B cell (primary cell): Measurements from ENCODE around the gene ANKRD33B. TPM values are rescaled to one million over a fixed set of nuclear protein-coding genes. Genes with fewer than 3 reads are reported as not detected.

ENCODE experiments used
- ATAC-seq: fragments of 200-7000 bp; cut with Tn5 transposase; one replicate; pipeline ENCODE4 v1.10.0; 2021; ENCODE audit warnings: low read depth, mild to moderate bottlenecking, moderate number of reproducible peaks, moderate library complexity
- CTCF ChIA-PET: fragments of 350-600 bp; sonication (Branson Sonifier 250); formaldehyde crosslinking; loops from one replicate; lab custom pipeline; 2021; ENCODE audit warnings: antibody characterized with exemption, inconsistent platforms; lab: Charles Lee
- POLR2A ChIA-PET: fragments of 350-600 bp; sonication (Branson Sonifier 250); formaldehyde crosslinking; loops from one replicate; lab custom pipeline; 2021; ENCODE audit warnings: antibody characterized with exemption; lab: Charles Lee
- DNase-seq: peaks from one replicate; pipeline ENCODE4 v3.0.0; 2013
- H2AFZ ChIP-seq: 2 replicates; pipeline ENCODE4 v1.6.1; 2012; ENCODE audit warnings: mild to moderate bottlenecking, low read depth, low read length; ENCODE audit not compliant: insufficient read depth, poor library complexity, severe bottlenecking
- H3K27ac ChIP-seq, 2 donors: 1 replicate in 1 of 2; 2 replicates in 1 of 2; pipeline ENCODE4 v1.5.1; 2012 to 2013; ENCODE audit warnings: low read length in 2 of 2, mild to moderate bottlenecking in 2 of 2, moderate library complexity in 1 of 2
- H3K27me3 ChIP-seq, 4 experiments: fragments of 200-600 bp in 1 of 4; sonication (generic) in 1 of 4; replicated peaks in 1 of 4; 1 replicate in 2 of 4; 2 replicates in 2 of 4; pipeline versions ENCODE4 v1.6.1 to v1.7.0; 2013 to 2016; ENCODE audit warnings: low read length in 3 of 4, mild to moderate bottlenecking in 2 of 4, mixed read lengths in 1 of 4, moderate library complexity in 1 of 4; ENCODE audit not compliant: insufficient read depth in 4 of 4, control insufficient read depth in 3 of 4; ENCODE audit errors: control extremely low read depth in 1 of 4
- H3K36me3 ChIP-seq, 2 experiments: replicated peaks in 1 of 2; 1 replicate in 1 of 2; 2 replicates in 1 of 2; pipeline versions ENCODE4 v1.6.1 to v1.7.1; 2013; ENCODE audit warnings: low read length in 1 of 2; ENCODE audit not compliant: insufficient read depth in 2 of 2, control insufficient read depth in 1 of 2; ENCODE audit errors: control extremely low read depth in 1 of 2, extremely low read depth in 1 of 2
- H3K4me1 ChIP-seq, 2 donors: fragments of 200-600 bp in 1 of 2; sonication (generic) in 1 of 2; 1 replicate in 1 of 2; 2 replicates in 1 of 2; pipeline versions ENCODE4 v1.5.1 to v1.6.1; 2013 to 2017; ENCODE audit warnings: low read length in 2 of 2; ENCODE audit not compliant: control insufficient read depth in 2 of 2, insufficient read depth in 2 of 2
- H3K4me2 ChIP-seq: replicated peaks from 2 replicates; pipeline ENCODE3; 2012; ENCODE audit warnings: mild to moderate bottlenecking, low read depth, low read length; ENCODE audit not compliant: poor library complexity, severe bottlenecking
- H3K4me3 ChIP-seq, 5 experiments: fragments of 200-600 bp in 1 of 5; sonication (generic) in 1 of 5; 1 replicate in 3 of 5; 2 replicates in 2 of 5; pipeline versions ENCODE4 v1.5.1 to v1.7.0; 2011 to 2016; ENCODE audit warnings: low read length in 4 of 5, mild to moderate bottlenecking in 4 of 5, low read depth in 2 of 5, control low read depth in 1 of 5, moderate library complexity in 1 of 5; ENCODE audit not compliant: insufficient read depth in 1 of 5; ENCODE audit errors: control extremely low read depth in 1 of 5, extremely low read depth in 1 of 5
- H3K79me2 ChIP-seq: fragments of 200-600 bp; sonication (generic); one replicate; pipeline ENCODE4 v1.6.0; 2016; ENCODE audit warnings: low read length; ENCODE audit not compliant: control insufficient read depth, insufficient read depth
- H3K9ac ChIP-seq: fragments of 200-600 bp; sonication (generic); 2 replicates; pipeline ENCODE4 v1.6.1; 2017; ENCODE audit warnings: mild to moderate bottlenecking, low read length, moderate library complexity
- H3K9me3 ChIP-seq, 3 donors: one replicate each; pipeline versions ENCODE4 v1.6.1 to v1.7.1; 2013; ENCODE audit warnings: low read length in 2 of 3; ENCODE audit not compliant: control insufficient read depth in 2 of 3, insufficient read depth in 1 of 3; ENCODE audit errors: control extremely low read depth in 1 of 3
- H4K20me1 ChIP-seq: 2 replicates; pipeline ENCODE4 v1.6.0; 2012; ENCODE audit warnings: mild to moderate bottlenecking, low read length; ENCODE audit not compliant: insufficient read depth, control insufficient read depth, poor library complexity, severe bottlenecking
- H3K27ac Mint-ChIP-seq: one replicate; pipeline ENCODE4 v1.8.0; 2021; ENCODE audit warnings: mixed read lengths
- H3K27me3 Mint-ChIP-seq: one replicate; pipeline ENCODE4 v1.8.0; 2021; ENCODE audit warnings: mixed read lengths
- H3K4me1 Mint-ChIP-seq: one replicate; pipeline ENCODE4 v1.8.0; 2021; ENCODE audit warnings: mixed read lengths
- H3K4me3 Mint-ChIP-seq: one replicate; pipeline ENCODE4 v1.8.0; 2021; ENCODE audit warnings: mixed read lengths
- H3K9me3 Mint-ChIP-seq: one replicate; pipeline ENCODE4 v1.8.0; 2022; ENCODE audit warnings: mixed read lengths; ENCODE audit not compliant: insufficient read depth
- EZH2 ChIP-seq: IDR thresholded peaks from 2 replicates; pipeline ENCODE4 v1.6.1; 2012; ENCODE audit warnings: borderline replicate concordance, low read depth, mild to moderate bottlenecking, moderate library complexity, low read length; ENCODE audit not compliant: insufficient read depth, poor library complexity, severe bottlenecking
- WGBS: methylation state at CpG from one replicate; pipeline ENCODE4 v1.1.5; 2013; ENCODE audit warnings: missing lambda C conversion rate; ENCODE audit not compliant: insufficient coverage; 5-methylcytosine and 5-hydroxymethylcytosine counted together
- intact Hi-C: fragments of 100-400 bp; cut with micrococcal nuclease; formaldehyde crosslinking; loops from one replicate; pipeline ENCODE4 v1.10.0; 2022
- polyA plus RNA-seq: library from polyadenylated mRNA; depleted of rRNA; stranded (reverse); fragments of >200 nt; gene quantifications from 2 replicates; pipeline ENCODE4 v1.2.3, GENCODE V29; 2012
- total RNA-seq, 2 donors: library from RNA; stranded (reverse); fragments of 120-200 nt in 1 of 2; gene quantifications; 1 replicate in 1 of 2; 2 replicates in 1 of 2; pipeline versions ENCODE4 v1.2.3 to v1.2.4, GENCODE V29; 2013 to 2022
- TF ChIP-seq, protein P1 (sequence below): fragments of 200-600 bp; IDR thresholded peaks from one replicate; pipeline ENCODE4 v1.8.0; 2022; ENCODE audit warnings: antibody characterized with exemption, mild to moderate bottlenecking

Gene ANKRD33B
- total and polyA plus RNA-seq, 2 donors (not counting 1 experiment from before 2014, with no cell fraction given) = 2.9 to 23.4 TPM

DNA sequence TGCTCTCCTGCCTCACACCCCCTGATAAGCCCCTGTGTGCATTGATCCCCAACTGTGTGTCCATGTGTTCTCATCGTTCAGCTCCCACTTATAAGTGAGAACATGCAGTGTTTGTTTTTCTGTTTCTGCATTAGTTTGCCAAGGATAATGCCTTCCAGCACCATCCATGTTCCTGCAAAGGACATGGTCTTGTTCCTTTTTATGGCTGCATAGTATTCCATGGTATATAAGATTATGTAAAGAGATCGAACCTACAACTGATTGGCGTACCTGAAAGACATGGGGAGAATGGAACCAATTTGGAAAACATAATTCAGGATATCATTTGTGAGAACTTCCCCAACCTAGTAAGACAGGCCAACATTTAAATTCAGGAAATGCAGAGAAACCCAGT, 32.4 kb downstream of the ANKRD33B start:
- Mint-ChIP-seq H3K4me3 (no peak overlapping the region), H3K4me1 (peaks cover 65% of the 10 kb centered on the region), H3K27me3 (no peaks in the 10 kb centered on the region), H3K27ac (no peak overlapping the region), H3K9me3 (no peaks in the 10 kb centered on the region)
- intact Hi-C loops = no loop called here
- ATAC-seq = no peak
- Histone ChIP-seq H2AFZ (no peak overlapping the region), H3K27ac (no peak overlapping the region), H3K27me3 (no peaks in the 10 kb centered on the region), H3K4me3 (no peak overlapping the region), H4K20me1 (peaks cover 24% of the 10 kb centered on the region), H3K9ac (no peak overlapping the region), H3K9me3 (peaks cover 0 to 2% (median 2%) of the 10 kb centered on the region in 3 donors), H3K36me3 (no peaks in the 10 kb centered on the region), H3K4me2 (no peak overlapping the region), H3K4me1 (peaks cover 17 to 22% of the 10 kb centered on the region in 2 donors), H3K79me2 (peaks cover 91% of the 10 kb centered on the region)
- DNase-seq = no peak
- TF ChIP-seq, protein P1, sequence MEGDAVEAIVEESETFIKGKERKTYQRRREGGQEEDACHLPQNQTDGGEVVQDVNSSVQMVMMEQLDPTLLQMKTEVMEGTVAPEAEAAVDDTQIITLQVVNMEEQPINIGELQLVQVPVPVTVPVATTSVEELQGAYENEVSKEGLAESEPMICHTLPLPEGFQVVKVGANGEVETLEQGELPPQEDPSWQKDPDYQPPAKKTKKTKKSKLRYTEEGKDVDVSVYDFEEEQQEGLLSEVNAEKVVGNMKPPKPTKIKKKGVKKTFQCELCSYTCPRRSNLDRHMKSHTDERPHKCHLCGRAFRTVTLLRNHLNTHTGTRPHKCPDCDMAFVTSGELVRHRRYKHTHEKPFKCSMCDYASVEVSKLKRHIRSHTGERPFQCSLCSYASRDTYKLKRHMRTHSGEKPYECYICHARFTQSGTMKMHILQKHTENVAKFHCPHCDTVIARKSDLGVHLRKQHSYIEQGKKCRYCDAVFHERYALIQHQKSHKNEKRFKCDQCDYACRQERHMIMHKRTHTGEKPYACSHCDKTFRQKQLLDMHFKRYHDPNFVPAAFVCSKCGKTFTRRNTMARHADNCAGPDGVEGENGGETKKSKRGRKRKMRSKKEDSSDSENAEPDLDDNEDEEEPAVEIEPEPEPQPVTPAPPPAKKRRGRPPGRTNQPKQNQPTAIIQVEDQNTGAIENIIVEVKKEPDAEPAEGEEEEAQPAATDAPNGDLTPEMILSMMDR = no peak
- TF ChIP-seq EZH2 = no peak
- WGBS = 20% methylated on average over 1 of the region's 3 CpGs
- ChIA-PET POLR2A (no interaction called here), CTCF (no interaction called here)

DNA sequence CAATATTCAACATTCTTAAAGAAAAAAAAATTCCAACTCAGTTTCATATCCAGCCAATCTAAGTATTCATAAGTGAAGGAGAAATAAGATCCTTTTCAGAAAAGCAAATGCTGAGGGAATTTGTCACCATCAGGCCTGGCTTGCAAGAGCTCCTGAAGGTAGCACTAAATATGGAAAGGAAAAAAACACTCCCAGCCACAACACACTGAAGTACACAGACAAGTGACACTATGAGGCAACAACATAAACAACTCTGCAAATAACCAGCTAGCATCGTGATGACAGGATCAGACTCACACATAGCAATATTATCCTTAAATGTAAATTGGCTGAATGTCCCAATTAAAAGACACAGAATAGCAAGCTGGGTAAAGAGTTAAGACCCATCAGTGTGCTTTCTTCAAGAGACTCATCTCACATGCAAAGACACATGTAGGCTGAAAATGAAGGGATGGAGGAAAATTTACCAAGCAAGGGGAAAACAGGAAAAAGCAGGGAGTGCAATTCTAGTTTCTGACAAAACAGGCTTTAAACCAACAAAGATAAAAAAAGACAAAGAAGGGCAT, 33.1 kb downstream of the ANKRD33B start:
- Histone ChIP-seq H3K36me3 (no peaks in the 10 kb centered on the region), H3K79me2 (peaks cover 96% of the 10 kb centered on the region), H3K4me1 (peaks cover 22 to 24% of the 10 kb centered on the region in 2 donors), H2AFZ (no peak overlapping the region), H3K4me3 (no peak overlapping the region), H3K9me3 (peaks cover 0 to 4% (median 2%) of the 10 kb centered on the region in 3 donors), H3K4me2 (no peak overlapping the region), H4K20me1 (peaks cover 30% of the 10 kb centered on the region), H3K27ac (no peak overlapping the region), H3K27me3 (no peaks in the 10 kb centered on the region), H3K9ac (no peak overlapping the region)
- intact Hi-C loops = no loop called here
- no peaks in the 10 kb centered on the region for H3K9me3 Mint-ChIP-seq
- WGBS = no CpG with 5 or more reads among the region's 1 CpG
- ATAC-seq = no peak
- no peak for TF ChIP-seq EZH2
- TF ChIP-seq, protein P1 = no peak
- CTCF ChIA-PET = no interaction called here
- POLR2A ChIA-PET = interaction anchor here (0.6 kb wide), 1 partner anchor 211 kb away, joined by 3 read pairs; no protein-coding TSS in a partner anchor
- no peaks in the 10 kb centered on the region for H3K27me3 Mint-ChIP-seq
- H3K4me3 Mint-ChIP-seq = no peak overlapping the region
- no peak for DNase-seq
- no peak overlapping the region for H3K27ac Mint-ChIP-seq
- peaks cover 70% of the 10 kb centered on the region for H3K4me1 Mint-ChIP-seq
